A673 (cell line): ENCODE data around the gene HMGB4. TPM values are rescaled to one million over a fixed set of nuclear protein-coding genes. Genes with fewer than 3 reads are reported as not detected.

Experiments used
- BruUV-seq: library from RNA; stranded (reverse); fragments of 400-500 nt; replicated peaks from 2 replicates; lab custom pipeline; 2021; lab: Mats Ljungman, UMichigan
- CTCF ChIA-PET: fragments of 300-600 bp; sonication (Branson Sonifier 250); formaldehyde crosslinking; loops from one replicate; lab custom pipeline; 2022; ENCODE audit warnings: antibody characterized with exemption; lab: Charles Lee
- POLR2A ChIA-PET: fragments of 300-600 bp; sonication (Branson Sonifier 250); formaldehyde crosslinking; loops from one replicate; lab custom pipeline; 2022; ENCODE audit warnings: antibody characterized with exemption; ENCODE audit not compliant: low non-redundant PET; lab: Charles Lee
- DNase-seq: peaks from one replicate; pipeline ENCODE4 v3.0.0-alpha.2; 2015; ENCODE audit warnings: low spot score
- H3K27ac ChIP-seq: fragments of 200-600 bp; sonication (generic); 2 replicates; pipeline ENCODE4 v1.5.1; 2016; ENCODE audit warnings: mixed run types, low read depth, mild to moderate bottlenecking, mixed read lengths, antibody characterized with exemption, low read length; ENCODE audit not compliant: poor library complexity, severe bottlenecking
- H3K27me3 ChIP-seq: fragments of 200-600 bp; sonication (generic); replicated peaks from 2 replicates; pipeline ENCODE4 v1.6.1; 2017; ENCODE audit warnings: mixed run types, low read depth, mild to moderate bottlenecking, mixed read lengths, antibody characterized with exemption, low read length; ENCODE audit not compliant: insufficient read depth, poor library complexity
- H3K36me3 ChIP-seq: fragments of 200-600 bp; sonication (generic); 2 replicates; pipeline ENCODE4 v1.6.1; 2016; ENCODE audit warnings: mixed run types, mild to moderate bottlenecking, mixed read lengths, antibody characterized with exemption, low read length; ENCODE audit not compliant: insufficient read depth, poor library complexity, severe bottlenecking
- H3K4me1 ChIP-seq: fragments of 200-600 bp; sonication (generic); 2 replicates; pipeline ENCODE4 v1.6.1; 2017; ENCODE audit warnings: mixed run types, mild to moderate bottlenecking, mixed read lengths, antibody characterized with exemption, low read length; ENCODE audit not compliant: insufficient read depth, poor library complexity, severe bottlenecking
- H3K4me3 ChIP-seq: fragments of 200-600 bp; sonication (generic); 2 replicates; pipeline ENCODE4 v1.5.1; 2016; ENCODE audit warnings: low read depth, mixed run types, mild to moderate bottlenecking, mixed read lengths, low read length; ENCODE audit not compliant: poor library complexity, severe bottlenecking
- H3K9me3 ChIP-seq: fragments of 200-600 bp; sonication (generic); 2 replicates; pipeline ENCODE4 v1.6.1; 2016; ENCODE audit warnings: mixed run types, low read depth, mild to moderate bottlenecking, mixed read lengths, antibody characterized with exemption, low read length; ENCODE audit not compliant: poor library complexity, severe bottlenecking
- EZH2 ChIP-seq: fragments of 200-600 bp; sonication (generic); IDR thresholded peaks from 2 replicates; pipeline ENCODE4 v1.6.1; 2017; ENCODE audit warnings: borderline replicate concordance, low read depth, mild to moderate bottlenecking, mixed read lengths, antibody characterized with exemption, low read length; ENCODE audit not compliant: poor library complexity, severe bottlenecking
- intact Hi-C: fragments of 100-400 bp; cut with micrococcal nuclease; formaldehyde crosslinking; loops from one replicate; pipeline ENCODE4 v1.10.0; 2022; ENCODE audit not compliant: unreplicated experiment
- total RNA-seq: library from RNA; stranded (reverse); gene quantifications from 2 replicates; pipeline ENCODE4 v1.2.3, GENCODE V29; 2021
- TF ChIP-seq, protein P1 (sequence below): fragments of 300-800, 200-600 bp; sonication (generic); conservative IDR thresholded peaks from 2 replicates; pipeline ENCODE4 v1.5.1; 2017; ENCODE audit warnings: low read depth, mild to moderate bottlenecking, antibody characterized with exemption, low read length, moderate library complexity, mixed read lengths

HMGB4 gene
- total RNA-seq, 1 experiment from 2014 or later = not detected

DNA sequence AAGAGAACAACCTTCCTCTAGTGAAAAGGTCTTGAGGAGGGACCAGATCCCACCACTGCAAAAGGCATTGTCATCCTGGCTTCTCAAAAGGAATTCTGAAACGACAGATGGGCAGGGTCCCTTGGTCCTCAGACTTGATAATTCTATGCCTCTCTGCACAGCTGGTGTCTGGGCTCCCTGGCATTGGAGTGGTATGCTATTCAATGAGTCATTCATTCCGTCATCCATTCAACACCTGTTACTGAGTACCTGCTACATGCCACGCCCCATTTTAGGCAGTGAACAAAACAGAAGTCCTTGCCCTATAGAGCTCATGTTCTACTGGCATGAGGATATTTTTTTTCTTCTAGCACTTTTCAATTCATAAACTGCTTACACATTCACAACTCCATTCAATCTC lies 45.8 kb upstream of the HMGB4 start:
- H3K27ac ChIP-seq = no peak overlapping the region
- BruUV-seq = no TSS peak
- TF ChIP-seq, protein P1, sequence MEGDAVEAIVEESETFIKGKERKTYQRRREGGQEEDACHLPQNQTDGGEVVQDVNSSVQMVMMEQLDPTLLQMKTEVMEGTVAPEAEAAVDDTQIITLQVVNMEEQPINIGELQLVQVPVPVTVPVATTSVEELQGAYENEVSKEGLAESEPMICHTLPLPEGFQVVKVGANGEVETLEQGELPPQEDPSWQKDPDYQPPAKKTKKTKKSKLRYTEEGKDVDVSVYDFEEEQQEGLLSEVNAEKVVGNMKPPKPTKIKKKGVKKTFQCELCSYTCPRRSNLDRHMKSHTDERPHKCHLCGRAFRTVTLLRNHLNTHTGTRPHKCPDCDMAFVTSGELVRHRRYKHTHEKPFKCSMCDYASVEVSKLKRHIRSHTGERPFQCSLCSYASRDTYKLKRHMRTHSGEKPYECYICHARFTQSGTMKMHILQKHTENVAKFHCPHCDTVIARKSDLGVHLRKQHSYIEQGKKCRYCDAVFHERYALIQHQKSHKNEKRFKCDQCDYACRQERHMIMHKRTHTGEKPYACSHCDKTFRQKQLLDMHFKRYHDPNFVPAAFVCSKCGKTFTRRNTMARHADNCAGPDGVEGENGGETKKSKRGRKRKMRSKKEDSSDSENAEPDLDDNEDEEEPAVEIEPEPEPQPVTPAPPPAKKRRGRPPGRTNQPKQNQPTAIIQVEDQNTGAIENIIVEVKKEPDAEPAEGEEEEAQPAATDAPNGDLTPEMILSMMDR = no peak
- no peak for TF ChIP-seq EZH2
- CTCF ChIA-PET = no interaction called here
- H3K4me1 ChIP-seq = no peaks in the 10 kb centered on the region
- POLR2A ChIA-PET = no interaction called here
- H3K27me3 ChIP-seq = peaks cover 4% of the 10 kb centered on the region
- intact Hi-C loops = no loop called here
- no peak overlapping the region for H3K4me3 ChIP-seq
- H3K36me3 ChIP-seq = no peaks in the 10 kb centered on the region
- no peak for DNase-seq
- H3K9me3 ChIP-seq = no peaks in the 10 kb centered on the region

DNA sequence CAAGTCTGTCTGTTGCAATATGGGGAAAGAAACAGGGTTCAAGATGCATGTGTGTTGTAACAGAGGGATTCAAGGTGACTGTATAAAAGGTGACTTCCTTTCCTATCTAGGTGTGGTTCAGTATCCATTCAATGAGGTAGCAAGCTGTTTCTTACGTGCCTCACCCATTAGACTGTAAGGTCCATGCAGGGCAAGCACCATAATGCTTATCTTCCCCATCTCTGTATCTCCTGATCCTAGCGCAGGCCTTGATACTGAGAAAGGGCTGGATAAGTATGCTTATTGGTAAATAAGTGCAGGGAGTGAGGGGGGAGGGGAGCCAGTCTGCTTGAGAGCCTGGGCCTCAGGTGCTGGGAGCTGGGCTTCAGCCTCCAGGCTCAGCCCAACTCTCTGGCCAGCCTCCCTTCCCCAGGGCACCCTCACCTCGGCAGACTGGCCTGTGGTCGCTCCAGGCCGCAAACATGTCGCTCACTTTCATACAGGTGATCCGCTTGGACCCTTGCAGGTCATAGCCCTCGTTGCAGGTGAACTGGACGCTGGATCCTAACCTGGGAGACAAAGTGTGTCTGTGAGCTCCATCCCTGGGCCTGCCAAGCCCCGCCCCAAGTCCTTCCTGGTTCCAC lies 44.5 kb upstream of the HMGB4 start:
- POLR2A ChIA-PET = no interaction called here
- Histone ChIP-seq H3K4me3 (no peak overlapping the region), H3K9me3 (no peaks in the 10 kb centered on the region), H3K27me3 (peaks cover 4% of the 10 kb centered on the region), H3K27ac (no peak overlapping the region), H3K36me3 (no peaks in the 10 kb centered on the region), H3K4me1 (no peaks in the 10 kb centered on the region)
- CTCF ChIA-PET = no interaction called here
- no TSS peak for BruUV-seq
- TF ChIP-seq EZH2 = no peak
- TF ChIP-seq, protein P1 = no peak
- DNase-seq = no peak
- intact Hi-C loops = no loop called here

DNA sequence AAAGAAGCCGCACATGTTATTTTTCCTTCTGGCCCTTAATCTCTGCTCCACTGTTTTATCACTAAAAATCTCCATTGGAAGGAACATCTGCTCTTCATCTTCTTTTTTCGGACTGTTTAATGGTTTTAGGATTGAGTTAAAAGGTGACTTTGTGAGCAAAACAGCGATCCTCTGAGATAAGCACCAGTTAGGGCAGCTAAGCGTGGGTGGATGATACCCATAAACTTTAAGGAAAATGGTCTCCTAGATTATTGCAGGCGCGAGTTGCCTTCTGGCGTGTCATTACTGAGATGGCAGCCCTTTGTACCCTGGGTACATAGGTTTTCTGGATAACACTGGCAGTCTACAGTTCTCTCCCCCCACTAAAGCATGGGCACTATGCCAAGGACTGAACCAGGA lies 44.0 kb upstream of the HMGB4 start:
- ChIA-PET POLR2A (no interaction called here), CTCF (no interaction called here)
- no TSS peak for BruUV-seq
- Histone ChIP-seq H3K27me3 (peaks cover 4% of the 10 kb centered on the region), H3K27ac (no peak overlapping the region), H3K9me3 (no peaks in the 10 kb centered on the region), H3K36me3 (no peaks in the 10 kb centered on the region), H3K4me3 (no peak overlapping the region), H3K4me1 (no peaks in the 10 kb centered on the region)
- no peak for DNase-seq
- intact Hi-C loops = no loop called here
- no peak for TF ChIP-seq EZH2
- TF ChIP-seq, protein P1 = no peak
